ENCODE results near the gene TSEN34.
"Not testable (repeated sequence)": the region's sequence is repeated elsewhere in the genome, so short reads cannot be mapped to it uniquely, and the experiment has no call there.

The TSEN34 gene

GRCh38 chr19:54209811-54210494 lies 18.8 kb downstream of the TSEN34 start:
- peak; percentile 98 for DNase-seq

- DNase-seq: no peak
Measured at GRCh38 chr19:54211235-54211634, 20.1 kb downstream of the TSEN34 start.

- not testable (repeated sequence) for DNase-seq
Measured at GRCh38 chr19:54214217-54214616, 23.1 kb downstream of the TSEN34 start.

- not testable (repeated sequence) for DNase-seq
Measured at GRCh38 chr19:54214734-54215133, 23.6 kb downstream of the TSEN34 start.

- DNase-seq: no peak
Measured at GRCh38 chr19:54216869-54217268, 25.8 kb downstream of the TSEN34 start.

- DNase-seq: not testable (repeated sequence)
Measured at GRCh38 chr19:54217517-54218247, 26.6 kb downstream of the TSEN34 start.

- no peak for DNase-seq
Measured at GRCh38 chr19:54218259-54218658, 27.2 kb downstream of the TSEN34 start.

GRCh38 chr19:54218960-54219661 lies 28.0 kb downstream of the TSEN34 start:
- no peak for DNase-seq

- not testable (repeated sequence) for DNase-seq
Measured at GRCh38 chr19:54219702-54220101, 28.6 kb downstream of the TSEN34 start.

- not testable (repeated sequence) for DNase-seq
Measured at GRCh38 chr19:54221947-54222346, 30.8 kb downstream of the TSEN34 start.

GRCh38 chr19:54222474-54223276 lies 31.6 kb downstream of the TSEN34 start, which contains the start of gene LILRB3:
TSS of gene LILRB3 (minus strand) at chr19:54223007. CDS start at chr19:54222976, 31 bp downstream.
- not testable (repeated sequence) for DNase-seq

GRCh38 chr19:54223277-54223936 lies 32.3 kb downstream of the TSEN34 start:
- not testable (repeated sequence) for DNase-seq

- DNase-seq: not testable (repeated sequence)
Measured at GRCh38 chr19:54223937-54224281, 32.8 kb downstream of the TSEN34 start.

- DNase-seq: not testable (repeated sequence)
Measured at GRCh38 chr19:54224619-54225018, 33.5 kb downstream of the TSEN34 start.

- no peak for DNase-seq
Measured at GRCh38 chr19:54229146-54229545, 38.0 kb downstream of the TSEN34 start.

GRCh38 chr19:54230031-54230430 lies 38.9 kb downstream of the TSEN34 start:
- DNase-seq: no peak

- peak; percentile 75 for DNase-seq
Measured at GRCh38 chr19:54231077-54231931, 40.2 kb downstream of the TSEN34 start.

- DNase-seq: no peak
Measured at GRCh38 chr19:54233941-54234340, 42.8 kb downstream of the TSEN34 start.

- DNase-seq: not testable (repeated sequence)
Measured at GRCh38 chr19:54239491-54240371, 48.6 kb downstream of the TSEN34 start.
